Measurements from ENCODE around the gene AUNIP. TPM values are rescaled to one million over a fixed set of nuclear protein-coding genes. Genes with fewer than 3 reads are reported as not detected.
A peak's percentile ranks its signal among the peaks of the same experiment; 100 is the strongest.

AUNIP gene
- polyA plus RNA-seq, 3 donors: 0.19 to 0.44 (median 0.44) TPM

DNA sequence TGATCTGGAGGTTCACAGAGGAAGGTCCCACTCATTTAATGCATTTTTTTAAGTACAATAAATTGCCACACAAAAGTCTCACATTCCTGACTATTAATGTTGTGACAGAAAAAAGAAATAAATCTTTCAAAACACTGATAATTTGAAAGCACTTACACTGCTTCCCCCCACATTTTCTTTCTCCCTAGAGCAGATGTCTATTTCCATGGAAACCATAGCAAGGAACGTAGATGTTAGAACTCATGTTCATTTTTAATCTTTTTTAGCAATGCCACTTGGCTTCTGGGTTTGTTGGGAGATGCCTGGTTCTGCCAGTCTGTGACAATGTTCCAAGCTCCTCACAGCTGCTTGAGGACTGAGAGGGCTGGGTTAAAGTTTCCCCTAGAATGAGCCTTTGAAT, 48.9 kb upstream of the AUNIP start:
- Histone ChIP-seq H4K20me1 (ENCODE audit: insufficient read depth, low read length) (no peaks in the 10 kb centered on the region), H2AFZ (ENCODE audit: insufficient read depth, low read depth, low read length, poor library complexity, severe bottlenecking) (no peak overlapping the region), H3K27ac (ENCODE audit: low read depth in 1 of 2, low read length in 2 of 2) (no peak overlapping the region), H3K4me3 (replicated peaks in 1 of 3; ENCODE audit: low read depth in 2 of 3, low read length in 3 of 3) (no peak overlapping the region), H3K9ac (ENCODE audit: insufficient read depth, low read length, poor library complexity, severe bottlenecking) (no peak overlapping the region), H3K9me3 (replicated peaks in 1 of 2; ENCODE audit: control insufficient read depth in 1 of 2, insufficient read depth in 1 of 2, low read length in 2 of 2) (no peaks in the 10 kb centered on the region), H3K27me3 (ENCODE audit: control insufficient read depth in 2 of 2, insufficient read depth in 2 of 2, low read length in 2 of 2) (peaks cover 0 to 10% of the 10 kb centered on the region in 2 donors), H3K4me1 (ENCODE audit: control insufficient read depth in 1 of 2, insufficient read depth in 2 of 2, low read length in 2 of 2) (peaks cover 11 to 30% of the 10 kb centered on the region in 2 donors), H3K4me2 (replicated peaks; ENCODE audit: extremely low read depth, low read length, poor library complexity, severe bottlenecking) (no peak overlapping the region), H3K79me2 (ENCODE audit: insufficient read depth, low read length) (peaks cover 25% of the 10 kb centered on the region), H3K36me3 (replicated peaks in 1 of 2; ENCODE audit: control insufficient read depth in 1 of 2, insufficient read depth in 2 of 2, low read length in 2 of 2) (no peaks in the 10 kb centered on the region)
- TF ChIP-seq, protein P1, sequence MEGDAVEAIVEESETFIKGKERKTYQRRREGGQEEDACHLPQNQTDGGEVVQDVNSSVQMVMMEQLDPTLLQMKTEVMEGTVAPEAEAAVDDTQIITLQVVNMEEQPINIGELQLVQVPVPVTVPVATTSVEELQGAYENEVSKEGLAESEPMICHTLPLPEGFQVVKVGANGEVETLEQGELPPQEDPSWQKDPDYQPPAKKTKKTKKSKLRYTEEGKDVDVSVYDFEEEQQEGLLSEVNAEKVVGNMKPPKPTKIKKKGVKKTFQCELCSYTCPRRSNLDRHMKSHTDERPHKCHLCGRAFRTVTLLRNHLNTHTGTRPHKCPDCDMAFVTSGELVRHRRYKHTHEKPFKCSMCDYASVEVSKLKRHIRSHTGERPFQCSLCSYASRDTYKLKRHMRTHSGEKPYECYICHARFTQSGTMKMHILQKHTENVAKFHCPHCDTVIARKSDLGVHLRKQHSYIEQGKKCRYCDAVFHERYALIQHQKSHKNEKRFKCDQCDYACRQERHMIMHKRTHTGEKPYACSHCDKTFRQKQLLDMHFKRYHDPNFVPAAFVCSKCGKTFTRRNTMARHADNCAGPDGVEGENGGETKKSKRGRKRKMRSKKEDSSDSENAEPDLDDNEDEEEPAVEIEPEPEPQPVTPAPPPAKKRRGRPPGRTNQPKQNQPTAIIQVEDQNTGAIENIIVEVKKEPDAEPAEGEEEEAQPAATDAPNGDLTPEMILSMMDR (IDR thresholded peaks at IDR 0.05): no peak
- H3K4me1 Mint-ChIP-seq: peaks cover 22% of the 10 kb centered on the region
- no peak overlapping the region for H3K27ac Mint-ChIP-seq
- intact Hi-C loops (cut with micrococcal nuclease): no loop called here
- no peak overlapping the region for H3K4me3 Mint-ChIP-seq
- H3K27me3 Mint-ChIP-seq (ENCODE audit: low read depth in 3 of 3): peaks cover 11 to 17% (median 15%) of the 10 kb centered on the region in 3 donors
- peaks cover 0 to 2% (median 0%) of the 10 kb centered on the region in 7 donors for H3K9me3 Mint-ChIP-seq
- no CpG with 5 or more reads among the region's 1 CpG for WGBS (ENCODE audit: insufficient coverage)
- H3K36me3 Mint-ChIP-seq: no peaks in the 10 kb centered on the region
- DNase-seq: no peak

DNA sequence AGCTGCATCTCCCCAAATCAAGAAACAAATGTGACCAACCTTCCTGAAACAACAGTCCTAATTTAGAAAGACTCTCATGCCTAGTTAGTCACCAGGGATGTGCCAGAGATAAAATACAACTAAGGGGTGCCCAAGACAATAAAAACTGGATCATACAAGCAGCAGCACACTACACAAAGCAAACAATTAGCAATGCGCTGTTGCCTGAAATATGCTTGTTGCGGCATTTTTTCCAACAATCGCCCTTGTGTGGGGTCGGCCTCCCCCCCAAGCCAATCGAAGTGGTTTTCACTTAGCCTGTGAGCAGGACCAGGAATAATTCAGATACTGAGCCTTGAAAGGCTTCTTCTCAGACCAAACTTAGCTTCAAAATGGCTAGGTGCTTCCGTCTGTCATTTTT, 48.3 kb upstream of the AUNIP start:
- Mint-ChIP-seq H3K4me1 (peaks cover 23% of the 10 kb centered on the region), H3K27me3 (ENCODE audit: low read depth in 3 of 3) (peaks cover 11 to 17% (median 15%) of the 10 kb centered on the region in 3 donors), H3K9me3 (peaks cover 0 to 2% (median 0%) of the 10 kb centered on the region in 7 donors), H3K27ac (no peak overlapping the region), H3K4me3 (peak overlapping the region in 1 of 2 donors; percentile 17), H3K36me3 (peaks cover 0 to 1% of the 10 kb centered on the region in 2 donors)
- no peak overlapping the region for H3K27ac ChIP-seq (ENCODE audit: low read depth in 1 of 2, low read length in 2 of 2)
- H3K4me1 ChIP-seq (ENCODE audit: control insufficient read depth in 1 of 2, insufficient read depth in 2 of 2, low read length in 2 of 2): peaks cover 11 to 30% of the 10 kb centered on the region in 2 donors
- peaks cover 31% of the 10 kb centered on the region for H3K79me2 ChIP-seq (ENCODE audit: insufficient read depth, low read length)
- WGBS (ENCODE audit: insufficient coverage): 94% methylated on average over 5 of the region's 6 CpGs
- no peak for DNase-seq
- intact Hi-C loops (cut with micrococcal nuclease): no loop called here
- no peak overlapping the region for H3K4me3 ChIP-seq (replicated peaks in 1 of 3; ENCODE audit: low read depth in 2 of 3, low read length in 3 of 3)
- no peak overlapping the region for H3K4me2 ChIP-seq (replicated peaks; ENCODE audit: extremely low read depth, low read length, poor library complexity, severe bottlenecking)
- TF ChIP-seq, protein P1 (IDR thresholded peaks at IDR 0.05): no peak
- H4K20me1 ChIP-seq (ENCODE audit: insufficient read depth, low read length): no peaks in the 10 kb centered on the region
- H3K9me3 ChIP-seq (replicated peaks in 1 of 2; ENCODE audit: control insufficient read depth in 1 of 2, insufficient read depth in 1 of 2, low read length in 2 of 2): no peaks in the 10 kb centered on the region
- no peaks in the 10 kb centered on the region for H3K36me3 ChIP-seq (replicated peaks in 1 of 2; ENCODE audit: control insufficient read depth in 1 of 2, insufficient read depth in 2 of 2, low read length in 2 of 2)
- peaks cover 0 to 10% of the 10 kb centered on the region in 2 donors for H3K27me3 ChIP-seq (ENCODE audit: control insufficient read depth in 2 of 2, insufficient read depth in 2 of 2, low read length in 2 of 2)
- H2AFZ ChIP-seq (ENCODE audit: insufficient read depth, low read depth, low read length, poor library complexity, severe bottlenecking): no peak overlapping the region
- H3K9ac ChIP-seq (ENCODE audit: insufficient read depth, low read length, poor library complexity, severe bottlenecking): no peak overlapping the region
